ENCODE data around the gene MSI2. TPM values are rescaled to one million over a fixed set of nuclear protein-coding genes. Genes with fewer than 3 reads are reported as not detected.

The MSI2 gene
- total RNA-seq, 8 experiments from 2014 or later: 33.0 to 114 (median 67.5) TPM

- H3K4me3 ChIP-seq: no peak overlapping the region
- ATAC-seq (replicated peaks in 6 of 8): peak in 4 of 8 experiments; percentile 25 to 72 (median 64)
- in situ Hi-C loops (cut with MboI; ENCODE audit: low pct_unique_long_range_greater_than_20kb in 2 of 9, low sequenced_read_pairs in 9 of 9, unreplicated experiment in 9 of 9): no loop called here
- H3K27ac ChIP-seq: no peak overlapping the region
- WGBS, 10 experiments: 88 to 100% (median 93%) methylated on average over 1 to 4 of the region's 6 CpGs; no CpG with 5 or more reads in 5 of the 10 experiments
- peaks cover 9 to 24% of the 10 kb centered on the region in 2 donors for H3K4me1 ChIP-seq (replicated peaks in 1 of 2)
Measured at GRCh38 chr17:57318913-57319312, 62.6 kb downstream of the MSI2 start.

- peak in 2 of 8 experiments; percentile 24 to 41 for ATAC-seq (replicated peaks in 6 of 8)
- WGBS, 10 experiments: 40 to 100% (median 86%) methylated on average over 1 to 8 of the region's 9 CpGs; no CpG with 5 or more reads in 3 of the 10 experiments
- peaks cover 6 to 17% of the 10 kb centered on the region in 2 donors for H3K4me1 ChIP-seq (replicated peaks in 1 of 2)
- no peak overlapping the region for H3K4me3 ChIP-seq
- H3K27ac ChIP-seq: no peak overlapping the region
- in situ Hi-C loops (cut with MboI; ENCODE audit: low pct_unique_long_range_greater_than_20kb in 2 of 9, low sequenced_read_pairs in 9 of 9, unreplicated experiment in 9 of 9): no loop called here
Measured at GRCh38 chr17:57319806-57320205, 63.5 kb downstream of the MSI2 start.

- WGBS, 10 experiments: 83 to 100% (median 98%) methylated on average over 1 to 7 of the region's 10 CpGs; no CpG with 5 or more reads in 5 of the 10 experiments
- H3K27ac ChIP-seq: no peak overlapping the region
- ATAC-seq (replicated peaks in 6 of 8): no peak
- no peak overlapping the region for H3K4me3 ChIP-seq
- in situ Hi-C loops (cut with MboI; ENCODE audit: low pct_unique_long_range_greater_than_20kb in 2 of 9, low sequenced_read_pairs in 9 of 9, unreplicated experiment in 9 of 9): no loop called here
- H3K4me1 ChIP-seq (replicated peaks in 1 of 2): peaks cover 21 to 30% of the 10 kb centered on the region in 2 donors
Measured at GRCh38 chr17:57323391-57323790, 67.1 kb downstream of the MSI2 start.

GRCh38 chr17:57324060-57324459, 67.7 kb downstream of the MSI2 start:
- in situ Hi-C loops (cut with MboI; ENCODE audit: low pct_unique_long_range_greater_than_20kb in 2 of 9, low sequenced_read_pairs in 9 of 9, unreplicated experiment in 9 of 9): no loop called here
- WGBS, 10 experiments: 80 to 100% (median 87%) methylated on average over 1 to 9 of the region's 13 CpGs; no CpG with 5 or more reads in 2 of the 10 experiments

GRCh38 chr17:57324631-57325030, 68.3 kb downstream of the MSI2 start:
- in situ Hi-C loops (cut with MboI; ENCODE audit: low pct_unique_long_range_greater_than_20kb in 2 of 9, low sequenced_read_pairs in 9 of 9, unreplicated experiment in 9 of 9): loop anchor here in 1 of 9 experiments (25.0 kb wide), 1 partner anchor 113 kb away; no protein-coding TSS in a partner anchor
- Histone ChIP-seq H3K27ac (no peak overlapping the region), H3K4me1 (replicated peaks in 1 of 2) (peaks cover 10 to 34% of the 10 kb centered on the region in 2 donors), H3K4me3 (no peak overlapping the region)
- ATAC-seq (replicated peaks in 6 of 8): no peak

More at GRCh38 chr17:57324060-57324459, 67.7 kb downstream of the MSI2 start:
- H3K27ac ChIP-seq: no peak overlapping the region
- H3K4me1 ChIP-seq (replicated peaks in 1 of 2): peaks cover 15 to 31% of the 10 kb centered on the region in 2 donors
- H3K4me3 ChIP-seq: no peak overlapping the region
- ATAC-seq (replicated peaks in 6 of 8): no peak

- in situ Hi-C loops (cut with MboI; ENCODE audit: low pct_unique_long_range_greater_than_20kb in 2 of 9, low sequenced_read_pairs in 9 of 9, unreplicated experiment in 9 of 9): loop anchor here in 1 of 9 experiments (25.0 kb wide), 1 partner anchor 111 kb away; no protein-coding TSS in a partner anchor
- Histone ChIP-seq H3K4me3 (no peak overlapping the region), H3K27ac (no peak overlapping the region), H3K4me1 (replicated peaks in 1 of 2) (peaks cover 4 to 34% of the 10 kb centered on the region in 2 donors)
- 75 to 100% (median 90%) methylated on average over 1 to 2 of the region's 2 CpGs; no CpG with 5 or more reads in 3 of the 10 experiments for WGBS, 10 experiments
- no peak for ATAC-seq (replicated peaks in 6 of 8)
Measured at GRCh38 chr17:57326336-57326735, 70.0 kb downstream of the MSI2 start.

GRCh38 chr17:57326764-57327163, 70.4 kb downstream of the MSI2 start:
- H3K27ac ChIP-seq: no peak overlapping the region
- H3K4me3 ChIP-seq: no peak overlapping the region
- H3K4me1 ChIP-seq (replicated peaks in 1 of 2): peaks cover 4 to 34% of the 10 kb centered on the region in 2 donors
- WGBS, 10 experiments: 73 to 100% (median 96%) methylated on average over 1 to 4 of the region's 5 CpGs
- in situ Hi-C loops (cut with MboI; ENCODE audit: low pct_unique_long_range_greater_than_20kb in 2 of 9, low sequenced_read_pairs in 9 of 9, unreplicated experiment in 9 of 9): loop anchor here in 1 of 9 experiments (25.0 kb wide), 1 partner anchor 111 kb away; no protein-coding TSS in a partner anchor
- no peak for ATAC-seq (replicated peaks in 6 of 8)

GRCh38 chr17:57327176-57327970, 71.0 kb downstream of the MSI2 start:
- Histone ChIP-seq H3K27ac (no peak overlapping the region), H3K4me3 (no peak overlapping the region), H3K4me1 (replicated peaks in 1 of 2) (peaks cover 4 to 34% of the 10 kb centered on the region in 2 donors)
- ATAC-seq (replicated peaks in 6 of 8): peak in 1 of 8 experiments; percentile 20
- 55 to 100% (median 78%) methylated on average over 1 to 4 of the region's 6 CpGs; no CpG with 5 or more reads in 4 of the 10 experiments for WGBS, 10 experiments
- in situ Hi-C loops (cut with MboI; ENCODE audit: low pct_unique_long_range_greater_than_20kb in 2 of 9, low sequenced_read_pairs in 9 of 9, unreplicated experiment in 9 of 9): loop anchor here in 1 of 9 experiments (25.0 kb wide), 1 partner anchor 110 kb away; no protein-coding TSS in a partner anchor

- in situ Hi-C loops (cut with MboI; ENCODE audit: low pct_unique_long_range_greater_than_20kb in 2 of 9, low sequenced_read_pairs in 9 of 9, unreplicated experiment in 9 of 9): loop anchor here in 1 of 9 experiments (25.0 kb wide), 1 partner anchor 109 kb away; no protein-coding TSS in a partner anchor
- WGBS, 10 experiments: 40 to 100% (median 93%) methylated on average over 1 of the region's 1 CpG; no CpG with 5 or more reads in 3 of the 10 experiments
- no peak overlapping the region for H3K4me3 ChIP-seq
- peaks cover 4 to 34% of the 10 kb centered on the region in 2 donors for H3K4me1 ChIP-seq (replicated peaks in 1 of 2)
- no peak overlapping the region for H3K27ac ChIP-seq
- peak in 1 of 8 experiments; percentile 27 for ATAC-seq (replicated peaks in 6 of 8)
Measured at GRCh38 chr17:57328109-57328882, 72.0 kb downstream of the MSI2 start.

- peaks cover 4 to 34% of the 10 kb centered on the region in 2 donors for H3K4me1 ChIP-seq (replicated peaks in 1 of 2)
- ATAC-seq (replicated peaks in 6 of 8): peak in 1 of 8 experiments; percentile 40
- in situ Hi-C loops (cut with MboI; ENCODE audit: low pct_unique_long_range_greater_than_20kb in 2 of 9, low sequenced_read_pairs in 9 of 9, unreplicated experiment in 9 of 9): loop anchor here in 1 of 9 experiments (25.0 kb wide), 1 partner anchor 108 kb away; no protein-coding TSS in a partner anchor
- H3K27ac ChIP-seq: no peak overlapping the region
- H3K4me3 ChIP-seq: no peak overlapping the region
- WGBS, 10 experiments: 62 to 95% (median 85%) methylated on average over 3 to 9 of the region's 9 CpGs; no CpG with 5 or more reads in 1 of the 10 experiments
Measured at GRCh38 chr17:57329380-57330214, 73.3 kb downstream of the MSI2 start.

GRCh38 chr17:57330587-57330986, 74.3 kb downstream of the MSI2 start:
- in situ Hi-C loops (cut with MboI; ENCODE audit: low pct_unique_long_range_greater_than_20kb in 2 of 9, low sequenced_read_pairs in 9 of 9, unreplicated experiment in 9 of 9): loop anchor here in 1 of 9 experiments (25.0 kb wide), 1 partner anchor 107 kb away; no protein-coding TSS in a partner anchor
- no peak for ATAC-seq (replicated peaks in 6 of 8)
- peaks cover 4 to 34% of the 10 kb centered on the region in 2 donors for H3K4me1 ChIP-seq (replicated peaks in 1 of 2)
- no peak overlapping the region for H3K27ac ChIP-seq
- no peak overlapping the region for H3K4me3 ChIP-seq
- 81 to 100% (median 100%) methylated on average over 1 to 5 of the region's 6 CpGs; no CpG with 5 or more reads in 5 of the 10 experiments for WGBS, 10 experiments

GRCh38 chr17:57331423-57331822, 75.1 kb downstream of the MSI2 start:
- ATAC-seq (replicated peaks in 6 of 8): no peak
- no peak overlapping the region for H3K27ac ChIP-seq
- in situ Hi-C loops (cut with MboI; ENCODE audit: low pct_unique_long_range_greater_than_20kb in 2 of 9, low sequenced_read_pairs in 9 of 9, unreplicated experiment in 9 of 9): loop anchor here in 1 of 9 experiments (25.0 kb wide), 1 partner anchor 106 kb away; no protein-coding TSS in a partner anchor
- 80 to 100% (median 90%) methylated on average over 1 to 7 of the region's 9 CpGs; no CpG with 5 or more reads in 3 of the 10 experiments for WGBS, 10 experiments
- H3K4me1 ChIP-seq (replicated peaks in 1 of 2): peaks cover 4 to 28% of the 10 kb centered on the region in 2 donors
- H3K4me3 ChIP-seq: no peak overlapping the region

Data from motor neuron (in vitro differentiated cells).